CD4-positive, alpha-beta memory T cell (primary cell): ENCODE measurements around the gene LEP. TPM values are rescaled to one million over a fixed set of nuclear protein-coding genes. Genes with fewer than 3 reads are reported as not detected.

Source experiments
- CTCF ChIA-PET: fragments of 350-600 bp; sonication (Branson Sonifier 250); formaldehyde crosslinking; loops from one replicate; lab custom pipeline; 2021; ENCODE audit warnings: inconsistent platforms; ENCODE audit not compliant: partially characterized antibody; lab: Charles Lee
- POLR2A ChIA-PET: fragments of 350-600 bp; sonication (Branson Sonifier 250); formaldehyde crosslinking; loops from one replicate; lab custom pipeline; 2021; ENCODE audit not compliant: partially characterized antibody; lab: Charles Lee
- DNase-seq, 5 donors: peaks; one replicate each; pipeline versions ENCODE4 v3.0.0 to v3.0.0-alpha.2; 2020 to 2022; ENCODE audit warnings: mixed read lengths in 1 of 5
- H3K27ac ChIP-seq: one replicate; pipeline ENCODE4 v1.7.0; 2013; ENCODE audit warnings: low read depth, low read length
- H3K27me3 ChIP-seq: 2 replicates; pipeline ENCODE4 v1.7.0; 2013; ENCODE audit warnings: mild to moderate bottlenecking, low read length, moderate library complexity; ENCODE audit not compliant: insufficient read depth
- H3K36me3 ChIP-seq: 2 replicates; pipeline ENCODE4 v1.7.0; 2013; ENCODE audit warnings: mild to moderate bottlenecking, low read length, moderate library complexity; ENCODE audit not compliant: insufficient read depth
- H3K4me1 ChIP-seq: 2 replicates; pipeline ENCODE4 v1.7.0; 2013; ENCODE audit warnings: mild to moderate bottlenecking, low read length, moderate library complexity; ENCODE audit not compliant: insufficient read depth
- H3K4me3 ChIP-seq, 2 donors: one replicate each; pipeline ENCODE4 v1.7.0; 2013; ENCODE audit warnings: low read length in 2 of 2, mild to moderate bottlenecking in 1 of 2
- H3K9me3 ChIP-seq, 2 donors: one replicate each; pipeline ENCODE4 v1.7.0; 2013; ENCODE audit warnings: low read length in 2 of 2, control low read depth in 1 of 2; ENCODE audit not compliant: control insufficient read depth in 1 of 2
- H3K27ac Mint-ChIP-seq, 7 donors: one replicate each; pipeline ENCODE4 v1.8.0; 2020 to 2021; ENCODE audit warnings: mixed read lengths in 7 of 7, mild to moderate bottlenecking in 6 of 7, inconsistent platforms in 3 of 7, moderate library complexity in 3 of 7
- H3K27me3 Mint-ChIP-seq, 2 donors: one replicate each; pipeline ENCODE4 v1.8.0; 2020 to 2021; ENCODE audit warnings: mixed read lengths in 2 of 2
- H3K36me3 Mint-ChIP-seq, 2 donors: one replicate each; pipeline ENCODE4 v1.8.0; 2020 to 2021; ENCODE audit warnings: mixed read lengths in 2 of 2, inconsistent platforms in 1 of 2, mild to moderate bottlenecking in 1 of 2
- H3K4me1 Mint-ChIP-seq, 4 donors: one replicate each; pipeline ENCODE4 v1.8.0; 2020 to 2021; ENCODE audit warnings: mixed read lengths in 4 of 4, mild to moderate bottlenecking in 1 of 4
- H3K4me3 Mint-ChIP-seq, 8 donors: one replicate each; pipeline ENCODE4 v1.8.0; 2020 to 2021; ENCODE audit warnings: mixed read lengths in 8 of 8, mild to moderate bottlenecking in 7 of 8, moderate library complexity in 6 of 8, inconsistent platforms in 3 of 8
- H3K9me3 Mint-ChIP-seq, 8 donors: one replicate each; pipeline ENCODE4 v1.8.0; 2020 to 2021; ENCODE audit warnings: mixed read lengths in 8 of 8, mild to moderate bottlenecking in 5 of 8, inconsistent platforms in 3 of 8, moderate library complexity in 1 of 8
- intact Hi-C: fragments of 100-400 bp; cut with micrococcal nuclease; formaldehyde crosslinking; loops from one replicate; pipeline ENCODE4 v1.15.1; 2023
- polyA plus RNA-seq, 2 donors: library from polyadenylated mRNA; unstranded; fragments of 300-500 nt; fragmentation: Illumina TruSeq; gene quantifications; one replicate each; pipeline ENCODE4 v1.2.3, GENCODE V29; 2021
- total RNA-seq, 2 experiments: library from RNA; stranded (reverse); gene quantifications; one replicate each; pipeline ENCODE4 v1.2.3, GENCODE V29; 2021

LEP gene
- total and polyA plus RNA-seq, 4 experiments from 2014 or later = not detected

DNA sequence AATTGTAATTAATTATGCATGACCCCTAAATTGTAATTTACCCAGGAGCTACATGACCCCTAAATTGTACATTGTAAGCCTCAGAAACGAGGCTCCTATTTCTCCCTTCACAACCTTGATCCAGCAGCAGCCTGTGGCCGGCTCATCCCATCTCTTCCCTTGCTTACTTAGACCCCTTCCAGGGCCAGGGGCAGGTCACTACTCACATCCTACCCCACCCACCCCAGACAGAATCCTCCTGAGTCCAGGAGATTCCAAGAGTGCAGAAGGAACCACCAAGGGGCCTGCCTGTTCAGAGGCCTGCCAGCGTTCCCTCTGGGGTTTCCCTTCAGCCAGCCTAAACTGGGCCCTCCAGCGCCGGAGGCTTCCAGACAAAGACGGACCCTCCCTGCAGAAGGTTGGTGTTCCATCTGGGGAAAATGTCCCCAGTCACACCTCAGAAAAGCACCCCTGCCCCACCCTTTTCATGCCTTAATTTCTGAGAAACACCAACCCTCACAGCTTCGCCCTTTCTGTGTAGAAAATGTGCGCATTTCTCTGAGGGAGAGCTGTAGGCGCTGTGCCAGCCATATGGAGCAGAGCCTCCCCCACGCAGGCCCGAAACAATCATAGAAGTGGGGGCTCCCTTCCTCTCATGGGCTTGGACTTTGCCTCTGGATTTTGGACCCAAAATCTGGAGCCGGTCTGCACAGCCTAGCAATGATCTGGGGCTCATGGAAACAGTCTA lies 19.2 kb downstream of the LEP start:
- Mint-ChIP-seq H3K4me3 (no peak overlapping the region), H3K9me3 (no peaks in the 10 kb centered on the region), H3K36me3 (no peaks in the 10 kb centered on the region), H3K4me1 (no peaks in the 10 kb centered on the region), H3K27me3 (peaks cover 1 to 9% of the 10 kb centered on the region in 2 donors), H3K27ac (no peak overlapping the region)
- POLR2A ChIA-PET = no interaction called here
- DNase-seq = no peak
- Histone ChIP-seq H3K4me1 (no peaks in the 10 kb centered on the region), H3K4me3 (no peak overlapping the region), H3K27me3 (no peaks in the 10 kb centered on the region), H3K27ac (no peak overlapping the region), H3K9me3 (no peaks in the 10 kb centered on the region), H3K36me3 (no peaks in the 10 kb centered on the region)
- CTCF ChIA-PET = no interaction called here
- intact Hi-C loops = no loop called here

DNA sequence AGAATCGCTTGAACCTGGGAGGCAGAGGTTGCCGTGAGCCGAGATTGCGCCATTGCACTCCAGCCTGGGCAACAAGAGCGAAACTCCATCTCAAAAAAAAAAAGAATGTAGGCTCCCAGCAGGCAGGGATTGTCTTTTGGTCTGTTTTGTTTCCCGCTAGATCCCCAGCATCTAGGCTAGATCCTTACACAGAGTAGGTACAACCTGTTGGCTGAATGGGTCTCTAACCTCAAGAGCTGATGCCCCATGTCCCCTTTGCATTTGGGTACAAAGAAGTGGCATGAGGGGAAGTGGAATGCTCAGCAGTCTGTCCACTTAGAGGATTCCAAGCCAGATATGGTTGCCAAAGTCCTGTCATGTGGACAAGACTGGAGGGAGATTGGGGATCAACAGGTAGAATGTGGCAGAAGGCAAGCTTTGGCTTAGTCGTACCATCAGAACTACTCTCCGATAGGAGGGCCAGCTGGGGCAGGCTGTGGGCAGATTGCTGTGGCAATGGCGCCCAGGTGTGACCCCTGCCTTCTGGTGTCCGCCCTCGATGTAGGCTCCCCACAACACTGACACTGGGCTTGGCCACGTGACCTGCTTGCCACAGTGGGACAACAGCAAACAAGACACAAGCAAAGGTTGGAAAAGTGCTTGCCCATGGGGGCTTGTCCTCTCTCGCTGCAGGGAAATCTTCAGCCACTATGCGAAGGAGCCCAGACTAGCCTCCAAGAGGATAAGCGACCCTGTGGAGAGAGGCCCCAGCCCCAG lies 21.4 kb downstream of the LEP start:
- Histone ChIP-seq H3K4me1 (no peaks in the 10 kb centered on the region), H3K27ac (no peak overlapping the region), H3K27me3 (no peaks in the 10 kb centered on the region), H3K4me3 (no peak overlapping the region), H3K9me3 (no peaks in the 10 kb centered on the region), H3K36me3 (no peaks in the 10 kb centered on the region)
- Mint-ChIP-seq H3K27ac (no peak overlapping the region), H3K36me3 (no peaks in the 10 kb centered on the region), H3K4me1 (no peaks in the 10 kb centered on the region), H3K4me3 (no peak overlapping the region), H3K27me3 (peaks cover 4 to 15% of the 10 kb centered on the region in 2 donors), H3K9me3 (peaks cover 0 to 3% (median 0%) of the 10 kb centered on the region in 8 donors)
- CTCF ChIA-PET = no interaction called here
- no peak for DNase-seq
- POLR2A ChIA-PET = no interaction called here
- intact Hi-C loops = no loop called here

GRCh38 chr7:128263420-128263819 lies 22.3 kb downstream of the LEP start:
- intact Hi-C loops = no loop called here
- Histone ChIP-seq H3K27ac (no peak overlapping the region), H3K27me3 (peaks cover 4% of the 10 kb centered on the region), H3K9me3 (no peaks in the 10 kb centered on the region), H3K4me1 (no peaks in the 10 kb centered on the region), H3K4me3 (no peak overlapping the region), H3K36me3 (no peaks in the 10 kb centered on the region)
- H3K27ac Mint-ChIP-seq = no peak overlapping the region
- no peaks in the 10 kb centered on the region for H3K36me3 Mint-ChIP-seq
- CTCF ChIA-PET = no interaction called here
- peaks cover 6 to 19% of the 10 kb centered on the region in 2 donors for H3K27me3 Mint-ChIP-seq
- H3K9me3 Mint-ChIP-seq = peaks cover 0 to 3% (median 0%) of the 10 kb centered on the region in 8 donors
- DNase-seq = no peak
- POLR2A ChIA-PET = no interaction called here
- no peak overlapping the region for H3K4me3 Mint-ChIP-seq
- H3K4me1 Mint-ChIP-seq = no peaks in the 10 kb centered on the region

- no peak overlapping the region for H3K4me3 Mint-ChIP-seq
Measured at GRCh38 chr7:128264477-128264876, 23.4 kb downstream of the LEP start.

DNA sequence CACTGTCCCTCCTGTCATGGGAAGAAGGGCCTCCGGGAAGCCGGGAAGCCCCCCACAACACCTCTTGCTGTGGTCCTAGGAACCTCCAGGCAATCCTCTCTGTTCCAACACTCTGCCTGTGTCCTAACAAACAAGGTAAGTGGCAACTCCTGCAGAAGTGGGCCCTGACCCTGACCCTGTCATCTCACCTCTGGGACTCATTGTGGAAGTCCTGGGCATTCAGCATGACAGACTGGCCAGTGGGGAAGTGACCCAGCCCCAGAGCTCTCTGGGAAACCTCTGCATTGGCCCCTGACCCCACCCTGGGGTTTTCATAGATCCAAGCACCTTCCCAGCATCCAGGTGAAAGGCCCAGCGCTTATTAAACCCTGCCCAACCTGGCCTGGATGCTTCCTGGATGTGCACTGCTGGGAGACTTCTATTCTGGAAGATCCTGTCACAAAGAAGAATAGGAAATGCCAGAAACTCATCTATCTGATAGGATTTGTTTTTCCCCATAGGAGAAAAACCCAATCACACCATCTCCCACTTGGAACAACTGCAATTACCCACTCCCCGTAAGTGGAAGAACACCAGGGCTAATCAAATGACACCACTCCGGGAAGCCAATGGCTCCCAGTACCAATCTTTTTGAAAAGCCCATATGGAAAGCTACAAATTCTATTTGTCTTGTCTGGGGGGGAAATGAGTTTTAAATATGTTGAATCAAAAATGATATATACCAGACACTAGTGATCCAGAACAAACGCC lies 24.3 kb downstream of the LEP start:
- no peaks in the 10 kb centered on the region for H3K36me3 Mint-ChIP-seq
- Histone ChIP-seq H3K36me3 (no peaks in the 10 kb centered on the region), H3K4me3 (no peak overlapping the region), H3K9me3 (no peaks in the 10 kb centered on the region), H3K27ac (no peak overlapping the region), H3K27me3 (peaks cover 4% of the 10 kb centered on the region), H3K4me1 (no peaks in the 10 kb centered on the region)
- ChIA-PET CTCF (no interaction called here), POLR2A (no interaction called here)
- DNase-seq = no peak
- peaks cover 0 to 3% (median 0%) of the 10 kb centered on the region in 8 donors for H3K9me3 Mint-ChIP-seq
- H3K4me3 Mint-ChIP-seq = no peak overlapping the region
- intact Hi-C loops = no loop called here
- no peaks in the 10 kb centered on the region for H3K4me1 Mint-ChIP-seq
- H3K27ac Mint-ChIP-seq = no peak overlapping the region
- H3K27me3 Mint-ChIP-seq = peaks cover 20 to 32% of the 10 kb centered on the region in 2 donors

More at GRCh38 chr7:128264477-128264876, 23.4 kb downstream of the LEP start:
- peaks cover 0 to 3% (median 0%) of the 10 kb centered on the region in 8 donors for H3K9me3 Mint-ChIP-seq
- ChIA-PET CTCF (no interaction called here), POLR2A (no interaction called here)
- no peak overlapping the region for H3K4me3 ChIP-seq
- no peak overlapping the region for H3K27ac ChIP-seq
- H3K4me1 Mint-ChIP-seq = no peaks in the 10 kb centered on the region
- H3K27me3 ChIP-seq = peaks cover 4% of the 10 kb centered on the region
- H3K4me1 ChIP-seq = no peaks in the 10 kb centered on the region
- intact Hi-C loops = no loop called here
- DNase-seq = no peak
- H3K27ac Mint-ChIP-seq = no peak overlapping the region
- H3K27me3 Mint-ChIP-seq = peaks cover 16 to 28% of the 10 kb centered on the region in 2 donors
- H3K36me3 Mint-ChIP-seq = no peaks in the 10 kb centered on the region
- no peaks in the 10 kb centered on the region for H3K9me3 ChIP-seq
- H3K36me3 ChIP-seq = no peaks in the 10 kb centered on the region

- ChIA-PET CTCF (no interaction called here), POLR2A (no interaction called here)
- Mint-ChIP-seq H3K27ac (no peak overlapping the region), H3K36me3 (no peaks in the 10 kb centered on the region), H3K9me3 (peaks cover 0 to 3% (median 0%) of the 10 kb centered on the region in 8 donors), H3K4me1 (no peaks in the 10 kb centered on the region), H3K27me3 (peaks cover 21 to 32% of the 10 kb centered on the region in 2 donors), H3K4me3 (no peak overlapping the region)
- Histone ChIP-seq H3K27me3 (peaks cover 4% of the 10 kb centered on the region), H3K27ac (no peak overlapping the region), H3K9me3 (no peaks in the 10 kb centered on the region), H3K36me3 (no peaks in the 10 kb centered on the region), H3K4me3 (no peak overlapping the region), H3K4me1 (no peaks in the 10 kb centered on the region)
- intact Hi-C loops = no loop called here
- DNase-seq = no peak
Measured at GRCh38 chr7:128265906-128266300, 24.8 kb downstream of the LEP start.

DNA sequence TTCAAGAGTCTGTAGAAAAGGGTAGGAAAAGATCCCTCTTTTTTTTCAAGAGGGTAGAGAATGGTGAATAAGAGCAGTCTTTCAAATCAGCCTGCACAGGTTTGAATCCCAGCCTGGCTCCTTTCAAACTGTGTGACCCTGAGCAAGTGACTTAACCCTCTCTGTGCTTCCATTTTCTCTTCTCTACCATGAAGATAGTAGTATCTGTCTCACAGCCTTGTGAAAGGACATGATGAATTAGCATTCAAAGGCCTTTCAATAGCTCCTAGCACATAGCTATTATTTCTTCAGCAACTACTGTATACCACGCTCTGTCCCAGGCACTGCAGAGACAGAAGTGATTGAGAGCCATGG lies 25.4 kb downstream of the LEP start:
- Histone ChIP-seq H3K36me3 (no peaks in the 10 kb centered on the region), H3K4me1 (no peaks in the 10 kb centered on the region), H3K27ac (no peak overlapping the region), H3K27me3 (peaks cover 4% of the 10 kb centered on the region), H3K4me3 (no peak overlapping the region), H3K9me3 (no peaks in the 10 kb centered on the region)
- DNase-seq = no peak
- no peak overlapping the region for H3K27ac Mint-ChIP-seq
- CTCF ChIA-PET = no interaction called here
- intact Hi-C loops = no loop called here
- H3K27me3 Mint-ChIP-seq = peaks cover 26 to 34% of the 10 kb centered on the region in 2 donors
- H3K4me1 Mint-ChIP-seq = peaks cover 0 to 1% (median 0%) of the 10 kb centered on the region in 4 donors
- H3K36me3 Mint-ChIP-seq = no peaks in the 10 kb centered on the region
- H3K9me3 Mint-ChIP-seq = peaks cover 0 to 3% (median 0%) of the 10 kb centered on the region in 8 donors
- POLR2A ChIA-PET = no interaction called here
- H3K4me3 Mint-ChIP-seq = no peak overlapping the region
